Right lobe of liver (tissue), 4 donors: ENCODE results near the gene INO80.

Experiments
- POLR2A ChIP-seq: fragments of 450-650 bp; IDR thresholded peaks from one replicate; pipeline ENCODE4 v1.6.1; 2017; ENCODE audit warnings: antibody characterized with exemption, mild to moderate bottlenecking
- TF ChIP-seq, protein P1 (sequence below), 4 donors: fragments of 200-600 bp in 3 of 4; fragments of 450-650 bp in 1 of 4; IDR thresholded peaks; one replicate each; pipeline versions ENCODE4 v1.5.1 to v1.8.0; 2016 to 2022; ENCODE audit warnings: antibody characterized with exemption in 4 of 4, mild to moderate bottlenecking in 2 of 4
- donor health status: DM: no; HTN: no; CAD: no.
- donor health status: DM: no; HTN: no; CAD: no.
- donor health status: DM: no; HTN: yes; CAD: no.

GRCh38 chr15:41042851-41043250 is 73.2 kb downstream of the INO80 start:
- TF ChIP-seq, protein P1, sequence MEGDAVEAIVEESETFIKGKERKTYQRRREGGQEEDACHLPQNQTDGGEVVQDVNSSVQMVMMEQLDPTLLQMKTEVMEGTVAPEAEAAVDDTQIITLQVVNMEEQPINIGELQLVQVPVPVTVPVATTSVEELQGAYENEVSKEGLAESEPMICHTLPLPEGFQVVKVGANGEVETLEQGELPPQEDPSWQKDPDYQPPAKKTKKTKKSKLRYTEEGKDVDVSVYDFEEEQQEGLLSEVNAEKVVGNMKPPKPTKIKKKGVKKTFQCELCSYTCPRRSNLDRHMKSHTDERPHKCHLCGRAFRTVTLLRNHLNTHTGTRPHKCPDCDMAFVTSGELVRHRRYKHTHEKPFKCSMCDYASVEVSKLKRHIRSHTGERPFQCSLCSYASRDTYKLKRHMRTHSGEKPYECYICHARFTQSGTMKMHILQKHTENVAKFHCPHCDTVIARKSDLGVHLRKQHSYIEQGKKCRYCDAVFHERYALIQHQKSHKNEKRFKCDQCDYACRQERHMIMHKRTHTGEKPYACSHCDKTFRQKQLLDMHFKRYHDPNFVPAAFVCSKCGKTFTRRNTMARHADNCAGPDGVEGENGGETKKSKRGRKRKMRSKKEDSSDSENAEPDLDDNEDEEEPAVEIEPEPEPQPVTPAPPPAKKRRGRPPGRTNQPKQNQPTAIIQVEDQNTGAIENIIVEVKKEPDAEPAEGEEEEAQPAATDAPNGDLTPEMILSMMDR (IDR thresholded peaks at IDR 0.05): no peak
- TF ChIP-seq POLR2A: no peak
